ENCODE results near the gene CIB4. TPM values are rescaled to one million over a fixed set of nuclear protein-coding genes. Genes with fewer than 3 reads are reported as not detected.

Gene CIB4
- total RNA-seq, 1 donor from 2014 or later: not detected

GRCh38 chr2:26610504-26611335 lies 30.4 kb downstream of the CIB4 start:
- TF ChIP-seq CTCF (IDR thresholded peaks at IDR 0.05): no peak
- H3K9me3 Mint-ChIP-seq: no peaks in the 10 kb centered on the region
- H3K4me3 Mint-ChIP-seq: no peak overlapping the region
- H3K27ac Mint-ChIP-seq: no peak overlapping the region
- POLR2A ChIA-PET: no interaction called here
- ATAC-seq (ENCODE audit: low read depth): no peak
- no peaks in the 10 kb centered on the region for H3K36me3 Mint-ChIP-seq (ENCODE audit: low read depth)
- peaks cover 17% of the 10 kb centered on the region for H3K4me1 Mint-ChIP-seq
- H3K27me3 Mint-ChIP-seq: peaks cover 8% of the 10 kb centered on the region
- intact Hi-C loops (cut with micrococcal nuclease): no loop called here
- CTCF ChIA-PET: no interaction called here
- DNase-seq: no peak

GRCh38 chr2:26609839-26610277 lies 31.3 kb downstream of the CIB4 start:
- H3K36me3 Mint-ChIP-seq (ENCODE audit: low read depth): no peaks in the 10 kb centered on the region
- POLR2A ChIA-PET: no interaction called here
- ATAC-seq (ENCODE audit: low read depth): peak; percentile 28
- H3K9me3 Mint-ChIP-seq: peaks cover under 1% of the 10 kb centered on the region
- peaks cover 10% of the 10 kb centered on the region for H3K27me3 Mint-ChIP-seq
- H3K4me1 Mint-ChIP-seq: peaks cover 17% of the 10 kb centered on the region
- H3K27ac Mint-ChIP-seq: no peak overlapping the region
- no peak for DNase-seq
- intact Hi-C loops (cut with micrococcal nuclease): no loop called here
- peak overlapping the region; percentile 63 for H3K4me3 Mint-ChIP-seq
- CTCF ChIA-PET: no interaction called here
- no peak for TF ChIP-seq CTCF (IDR thresholded peaks at IDR 0.05)

GRCh38 chr2:26609205-26609631 lies 31.9 kb downstream of the CIB4 start:
- peaks cover 17% of the 10 kb centered on the region for H3K4me1 Mint-ChIP-seq
- POLR2A ChIA-PET: no interaction called here
- intact Hi-C loops (cut with micrococcal nuclease): no loop called here
- no peak overlapping the region for H3K4me3 Mint-ChIP-seq
- CTCF ChIA-PET: no interaction called here
- no peak overlapping the region for H3K27ac Mint-ChIP-seq
- peaks cover 12% of the 10 kb centered on the region for H3K27me3 Mint-ChIP-seq
- ATAC-seq (ENCODE audit: low read depth) (no peak), DNase-seq (no peak)
- no peak for TF ChIP-seq CTCF (IDR thresholded peaks at IDR 0.05)
- H3K9me3 Mint-ChIP-seq: peaks cover 6% of the 10 kb centered on the region
- H3K36me3 Mint-ChIP-seq (ENCODE audit: low read depth): no peaks in the 10 kb centered on the region

DNA sequence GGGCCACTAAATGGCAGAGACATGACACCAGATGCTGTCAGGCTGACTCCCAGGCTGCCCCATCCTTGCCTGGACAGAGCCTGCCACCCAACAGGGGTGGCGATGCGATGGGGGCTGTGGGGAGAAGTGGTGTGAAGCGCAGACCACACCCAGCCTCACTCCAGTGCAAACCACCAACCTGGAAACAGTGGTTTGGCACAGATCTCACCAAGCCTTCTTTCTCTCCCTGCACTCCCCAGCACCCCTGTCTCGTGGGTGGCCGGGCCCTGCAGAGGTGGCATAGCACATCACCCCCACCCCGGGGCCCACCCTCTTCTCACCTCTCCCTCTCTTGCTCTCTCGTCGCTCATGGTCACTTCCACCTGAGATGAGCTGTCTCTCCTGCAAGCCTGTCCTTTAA lies 32.6 kb downstream of the CIB4 start:
- TF ChIP-seq CTCF (IDR thresholded peaks at IDR 0.05): no peak
- DNase-seq (no peak), ATAC-seq (ENCODE audit: low read depth) (no peak)
- peaks cover 7% of the 10 kb centered on the region for H3K9me3 Mint-ChIP-seq
- intact Hi-C loops (cut with micrococcal nuclease): no loop called here
- POLR2A ChIA-PET: no interaction called here
- peaks cover 17% of the 10 kb centered on the region for H3K4me1 Mint-ChIP-seq
- no peak overlapping the region for H3K4me3 Mint-ChIP-seq
- no peak overlapping the region for H3K27ac Mint-ChIP-seq
- CTCF ChIA-PET: no interaction called here
- H3K27me3 Mint-ChIP-seq: peaks cover 12% of the 10 kb centered on the region
- H3K36me3 Mint-ChIP-seq (ENCODE audit: low read depth): no peaks in the 10 kb centered on the region

DNA sequence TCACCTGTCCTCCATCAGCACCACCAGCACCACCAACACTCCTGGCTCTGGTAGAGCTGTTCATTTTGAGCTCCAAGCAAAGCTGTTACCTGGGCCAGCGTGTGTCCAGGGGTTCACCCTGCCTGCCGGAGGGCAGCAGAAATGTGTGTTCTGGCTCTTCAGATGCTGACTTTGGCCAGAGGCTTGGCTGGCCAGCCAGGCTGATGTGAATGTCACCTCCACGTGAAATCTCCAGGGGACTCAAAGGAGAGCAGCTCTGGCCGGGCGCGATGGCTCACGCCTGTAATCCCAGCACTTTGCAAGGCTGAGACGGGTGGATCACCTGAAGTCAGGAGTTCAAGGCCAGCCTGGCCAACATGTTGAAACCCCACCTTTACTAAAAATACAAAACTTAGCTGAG lies 33.5 kb downstream of the CIB4 start:
- CTCF ChIA-PET: interaction anchor here (3.6 kb wide), 1 partner anchor 137 kb away, joined by 27 read pairs; no protein-coding TSS in a partner anchor
- ATAC-seq (ENCODE audit: low read depth) (no peak), DNase-seq (no peak)
- POLR2A ChIA-PET: interaction anchor here (0.7 kb wide), 1 partner anchor 116 kb away, joined by 3 read pairs; no protein-coding TSS in a partner anchor
- peaks cover 11% of the 10 kb centered on the region for H3K27me3 Mint-ChIP-seq
- no peak overlapping the region for H3K4me3 Mint-ChIP-seq
- no peaks in the 10 kb centered on the region for H3K36me3 Mint-ChIP-seq (ENCODE audit: low read depth)
- H3K4me1 Mint-ChIP-seq: peaks cover 17% of the 10 kb centered on the region
- intact Hi-C loops (cut with micrococcal nuclease): no loop called here
- no peak overlapping the region for H3K27ac Mint-ChIP-seq
- peaks cover 9% of the 10 kb centered on the region for H3K9me3 Mint-ChIP-seq
- TF ChIP-seq CTCF (IDR thresholded peaks at IDR 0.05): no peak

Measured in activated B cell treated with CpG ODN at 0.5 μM for 24 hours (primary cell).